GM19455 (cell line): ENCODE measurements around the gene EFNA5.

ENCODE experiments used
- ATAC-seq: cut with Tn5 transposase; IDR thresholded peaks from one replicate; pipeline ENCODE4 v1.9.1; 2021; ENCODE audit not compliant: unreplicated experiment

Gene EFNA5

GRCh38 chr5:107549567-107549966 is 121.2 kb downstream of the EFNA5 start:
- no peak for ATAC-seq

- ATAC-seq, result no peak
These were observed 122.3 kb downstream of the EFNA5 start for GRCh38 chr5:107548477-107548876.

GRCh38 chr5:107546719-107547118 is 124.0 kb downstream of the EFNA5 start:
- no peak for ATAC-seq

DNA sequence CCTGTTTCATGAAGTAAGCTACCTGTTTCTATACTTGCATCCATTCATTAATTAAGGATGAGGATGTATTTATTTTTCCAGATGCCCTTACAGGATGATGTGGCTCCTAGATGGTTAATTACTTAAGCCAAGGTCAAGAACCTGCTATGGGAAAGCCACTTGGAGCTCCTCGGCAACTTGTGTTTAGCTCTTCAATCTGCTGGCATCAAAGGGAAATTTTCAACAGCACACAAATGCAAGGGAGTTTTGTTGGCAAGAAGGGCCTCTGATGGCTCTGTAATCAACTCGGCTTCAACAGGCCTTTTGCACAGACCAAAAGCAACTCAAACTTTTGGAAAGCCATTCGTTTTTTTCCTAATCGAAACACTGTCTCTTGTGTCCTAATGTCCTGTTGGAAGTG is 125.3 kb downstream of the EFNA5 start:
- no peak for ATAC-seq

DNA sequence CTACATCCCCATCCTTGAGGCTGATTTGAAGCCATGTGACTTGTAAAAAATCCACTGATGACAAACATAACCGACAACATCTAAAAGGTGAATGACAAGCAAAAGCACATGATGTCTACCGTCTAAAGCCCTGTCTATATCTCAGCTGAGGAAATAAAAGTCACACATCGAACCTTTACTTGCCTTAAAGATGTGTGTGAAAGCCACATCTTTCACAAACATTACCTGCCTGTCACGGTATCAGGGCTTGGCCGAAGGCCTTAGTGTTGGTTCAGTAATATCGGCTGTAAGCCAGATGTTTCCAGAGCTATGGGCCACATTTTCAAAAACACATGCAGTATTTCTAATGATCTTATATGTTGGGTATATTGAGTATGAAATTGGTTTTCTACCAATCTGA is 125.8 kb downstream of the EFNA5 start:
- no peak for ATAC-seq

DNA sequence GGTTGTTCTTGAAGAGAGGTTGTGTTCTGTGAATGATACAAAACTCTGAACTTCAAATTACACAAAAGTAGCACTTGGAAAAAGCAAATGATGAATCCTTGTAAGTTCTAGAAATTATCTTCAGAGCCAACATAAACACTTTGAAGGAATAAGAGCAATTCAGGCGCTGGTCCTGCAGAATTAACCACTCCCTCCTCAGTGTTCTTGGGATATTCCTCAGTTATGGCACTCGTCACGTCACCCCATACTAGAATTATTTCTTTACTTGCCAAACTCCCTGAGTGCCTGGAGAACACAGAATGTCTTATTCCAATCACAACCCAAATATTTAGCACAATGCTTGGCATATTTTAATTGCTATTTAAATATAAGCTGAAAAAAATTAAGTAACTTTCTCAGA is 126.3 kb downstream of the EFNA5 start:
- ATAC-seq, result no peak

- no peak for ATAC-seq
These were observed 126.9 kb downstream of the EFNA5 start for GRCh38 chr5:107543868-107544267.

- ATAC-seq, result no peak
These were observed 127.9 kb downstream of the EFNA5 start for GRCh38 chr5:107542831-107543231.

GRCh38 chr5:107542428-107542827 is 128.3 kb downstream of the EFNA5 start:
- no peak for ATAC-seq

GRCh38 chr5:107541400-107541799 is 129.3 kb downstream of the EFNA5 start:
- no peak for ATAC-seq

GRCh38 chr5:107539726-107540330 is 130.9 kb downstream of the EFNA5 start:
- no peak for ATAC-seq

DNA sequence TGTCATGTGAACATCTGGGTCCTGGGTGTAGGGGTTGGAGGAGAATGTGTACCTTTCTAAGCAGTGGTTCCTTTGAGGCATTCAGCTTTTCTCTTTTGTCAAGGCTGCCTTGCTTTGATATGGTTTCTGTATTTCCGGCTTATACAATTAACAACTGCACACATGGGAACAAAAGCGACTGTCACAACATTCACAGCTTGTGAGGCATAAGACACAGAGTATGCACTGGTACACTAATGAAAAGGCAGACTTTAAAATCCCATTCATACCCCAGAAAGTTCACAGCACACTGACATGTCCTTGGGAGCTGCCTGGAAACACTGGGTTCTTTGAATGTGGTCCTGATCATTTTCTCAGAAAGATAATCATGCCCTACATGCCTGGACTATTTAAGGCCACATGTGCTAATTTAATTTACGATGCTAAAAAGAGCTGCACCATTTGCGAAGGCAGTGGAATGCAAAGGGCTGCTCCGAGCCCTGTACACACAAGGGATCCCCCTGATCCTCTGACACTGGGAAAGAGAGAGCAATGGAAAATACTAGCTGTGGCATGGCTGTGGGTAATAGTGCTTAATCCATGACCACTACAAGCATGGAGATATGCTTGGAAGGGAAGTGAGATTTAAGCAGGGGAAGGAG is 131.8 kb downstream of the EFNA5 start:
- no peak for ATAC-seq

GRCh38 chr5:107538331-107538730 is 132.4 kb downstream of the EFNA5 start:
- no peak for ATAC-seq

DNA sequence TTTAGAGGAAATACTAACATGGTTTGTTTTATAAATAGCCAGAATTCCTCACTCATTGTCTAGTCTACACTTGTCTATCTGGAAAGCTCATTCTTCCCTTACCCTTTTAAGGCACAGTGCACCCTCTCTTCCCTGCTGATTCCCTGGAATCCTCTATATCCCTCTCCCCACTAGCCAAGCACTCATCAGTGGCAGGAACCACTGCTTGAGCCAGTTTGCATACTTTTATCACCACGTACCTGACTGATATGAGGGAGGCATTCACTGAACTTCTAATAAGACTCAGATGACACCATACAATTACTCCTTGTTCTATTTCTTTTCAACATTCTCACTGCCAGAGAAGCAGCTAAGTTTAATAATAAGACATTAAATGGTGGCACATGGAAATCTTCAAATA is 134.9 kb downstream of the EFNA5 start:
- ATAC-seq, result no peak

- no peak for ATAC-seq
These were observed 136.5 kb downstream of the EFNA5 start for GRCh38 chr5:107533910-107534876.

GRCh38 chr5:107532916-107533315 is 137.8 kb downstream of the EFNA5 start:
- ATAC-seq, result no peak

DNA sequence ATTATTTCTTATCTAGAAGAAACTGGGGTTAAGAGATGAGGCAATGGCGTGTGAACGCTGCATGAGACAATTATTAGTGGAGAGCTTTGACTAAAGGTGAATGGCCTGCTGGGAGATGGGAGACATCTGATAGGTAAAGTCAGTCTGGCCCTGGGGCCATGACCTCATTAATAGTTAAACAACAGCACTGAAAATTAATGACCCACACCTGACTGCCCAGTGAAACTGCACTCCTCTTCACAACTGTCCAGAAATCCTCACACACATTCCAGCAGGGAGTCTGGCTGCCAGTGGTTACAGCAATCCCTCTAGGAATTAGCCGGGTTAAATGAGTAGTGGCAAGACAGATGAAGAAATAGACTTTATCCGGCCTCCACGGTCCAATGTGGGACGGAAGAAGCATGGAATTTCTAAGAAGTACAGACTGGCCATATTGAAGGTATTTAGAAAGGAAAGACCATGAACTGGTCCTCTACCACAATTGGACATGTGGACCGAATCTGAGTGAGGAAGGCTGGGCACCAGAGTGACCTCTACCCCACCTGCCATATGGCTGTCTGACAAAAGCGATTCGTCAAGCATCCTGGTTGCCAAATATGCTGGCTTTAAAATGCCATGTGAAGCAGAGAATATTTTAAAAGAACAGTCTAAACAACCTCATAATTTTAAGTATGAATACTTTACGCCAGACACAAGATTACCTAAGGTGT is 138.4 kb downstream of the EFNA5 start:
- ATAC-seq, result no peak

GRCh38 chr5:107531308-107531707 is 139.4 kb downstream of the EFNA5 start:
- no peak for ATAC-seq

DNA sequence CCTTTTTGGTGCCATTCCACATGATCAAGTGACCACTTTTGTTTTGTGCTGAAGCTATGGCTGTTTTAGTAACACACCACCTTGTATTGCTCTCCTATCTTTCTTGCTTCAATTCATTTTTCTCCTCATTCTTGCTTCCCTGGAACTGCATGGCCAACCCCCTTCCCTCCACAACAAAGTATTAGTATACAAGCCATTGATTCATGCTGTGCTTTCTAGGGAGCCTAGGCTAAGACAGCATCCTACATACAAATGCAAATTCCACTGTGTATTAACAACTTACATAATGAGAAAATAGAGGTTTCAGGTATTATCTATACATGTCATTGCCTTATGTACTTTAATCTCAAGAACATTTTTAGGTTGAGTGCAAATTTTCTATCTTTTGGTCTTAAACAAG is 141.1 kb downstream of the EFNA5 start:
- ATAC-seq, result no peak

DNA sequence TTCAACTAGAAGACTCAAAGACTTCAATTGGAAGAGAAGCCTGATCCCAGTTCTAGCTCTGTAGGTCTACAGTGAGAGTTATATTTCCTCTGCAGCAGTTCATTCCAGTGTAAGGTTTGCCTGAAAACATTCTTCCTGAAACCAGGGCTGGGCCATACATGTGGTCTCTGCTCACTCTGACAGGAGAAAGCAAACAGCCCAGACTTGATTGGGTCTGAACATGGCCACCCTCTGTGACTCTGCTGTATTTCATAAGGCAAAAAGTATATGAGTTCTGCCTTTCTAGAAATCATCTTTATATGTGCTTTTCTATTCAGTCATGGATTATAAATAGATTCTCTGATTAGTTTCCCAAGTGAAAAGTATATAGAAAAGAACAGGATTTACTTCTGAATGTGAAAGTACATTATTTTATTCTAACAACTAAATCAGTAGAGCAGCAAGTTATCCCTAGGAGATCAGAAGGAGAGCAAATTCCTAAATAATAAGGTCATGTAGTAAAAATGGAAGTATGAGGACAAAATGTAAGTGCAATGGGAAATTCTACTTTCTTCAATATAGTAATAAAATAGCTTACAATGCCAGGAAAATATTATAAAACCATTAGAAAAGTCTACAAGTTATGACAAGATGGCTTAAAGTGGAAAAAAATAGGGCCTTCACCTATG is 144.3 kb downstream of the EFNA5 start:
- ATAC-seq, result no peak

GRCh38 chr5:107524111-107524510 is 146.6 kb downstream of the EFNA5 start:
- ATAC-seq, result no peak
